NOMO-1 treated with dmso at 0.1 percent for 144 hours (cell line): ENCODE data around the gene ZFYVE16.
A peak's percentile ranks its signal among the peaks of the same experiment; 100 is the strongest.
"Not testable (repeated sequence)": the region's sequence is repeated elsewhere in the genome, so short reads cannot be mapped to it uniquely, and the experiment has no call there.

Experiments
- DNase-seq: peaks from one replicate; lab custom pipeline; 2025; ENCODE audit not compliant: unreplicated experiment; lab: John Stamatoyannopoulos, UW

The ZFYVE16 gene

DNA sequence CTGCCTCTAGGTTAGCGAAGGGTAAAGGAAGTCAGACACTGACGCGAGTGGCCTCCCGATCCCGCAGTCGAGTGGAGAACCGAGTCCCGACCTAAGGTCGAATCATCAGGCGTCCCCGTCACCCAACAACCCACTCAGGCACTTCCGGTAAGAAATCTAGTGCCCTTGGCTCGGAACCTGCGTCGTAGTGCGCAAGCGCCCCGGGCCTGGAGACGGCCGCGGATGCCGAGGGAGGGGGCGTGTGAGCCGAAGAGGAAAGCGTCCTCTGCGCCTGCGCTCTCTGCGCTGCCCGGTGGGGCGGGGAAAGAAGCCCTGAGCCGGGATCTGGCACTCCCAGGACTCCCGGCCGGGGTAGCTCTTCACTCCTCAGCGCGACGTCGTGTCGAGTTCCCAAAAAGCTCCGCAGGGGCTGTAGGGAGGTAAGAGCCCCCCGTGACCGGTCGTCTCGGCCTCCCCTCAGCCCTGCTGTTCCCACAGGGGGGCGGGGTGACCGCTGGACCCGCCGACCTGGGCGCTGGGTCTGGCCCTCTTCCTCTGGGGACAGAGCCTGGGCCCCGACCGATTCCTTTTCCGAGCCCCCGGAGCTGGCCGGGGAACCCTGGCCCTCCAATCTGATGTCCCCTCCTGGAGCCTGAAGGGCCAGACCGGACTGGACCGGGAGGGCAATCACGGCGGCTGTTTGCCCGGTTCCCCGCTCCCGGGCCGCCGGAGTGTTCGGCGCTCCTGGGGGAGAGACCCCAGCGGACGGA lies at the start of gene ZFYVE16:
TSS of gene ZFYVE16 (plus strand) at position 330 of the 749 bp plus-strand sequence. CDS start 26,084 bp downstream, outside the sequence.
- peak; percentile 96 for DNase-seq

GRCh38 chr5:80360914-80361444 lies 46.9 kb upstream of the ZFYVE16 start:
- DNase-seq, result no peak

DNA sequence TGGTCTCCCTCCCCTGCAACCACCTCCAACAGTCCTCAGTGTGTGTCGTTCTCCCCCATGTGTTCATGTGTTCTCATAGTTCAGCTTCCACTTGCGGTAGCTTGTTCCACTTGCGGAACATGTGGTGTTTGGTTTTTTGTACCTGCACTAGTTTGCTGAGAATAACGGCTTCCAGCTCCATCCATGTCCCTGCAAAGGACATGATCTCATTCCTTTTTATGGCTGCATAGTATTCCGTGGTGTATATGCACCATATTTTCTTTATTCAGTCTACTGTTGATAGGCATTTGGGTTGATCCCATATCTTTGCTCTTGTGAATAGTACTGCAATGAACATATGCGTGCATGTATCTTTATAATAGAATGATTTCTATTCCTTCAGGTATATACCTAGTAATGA lies 43.0 kb upstream of the ZFYVE16 start:
- no peak for DNase-seq

- no peak for DNase-seq
These were observed 39.0 kb upstream of the ZFYVE16 start for GRCh38 chr5:80368661-80369480.

DNA sequence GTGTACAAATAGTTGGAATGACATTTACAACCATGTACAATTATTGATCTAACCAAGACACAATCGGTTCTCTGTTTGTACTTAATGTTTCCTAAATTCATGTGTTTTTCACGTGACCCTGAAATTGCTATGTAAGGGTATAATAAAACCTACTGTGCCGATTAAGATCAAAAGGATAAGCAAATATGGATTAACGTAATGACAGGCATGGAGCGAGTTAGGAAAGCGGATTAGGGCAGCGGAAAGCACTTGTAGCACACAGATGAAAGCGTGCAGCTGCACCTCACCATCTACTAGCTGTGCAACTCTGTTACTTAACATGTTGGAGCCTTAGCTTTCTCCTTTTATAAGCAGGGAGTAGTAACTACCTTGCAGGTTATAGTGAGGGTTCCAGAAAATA lies 38.3 kb upstream of the ZFYVE16 start:
- no peak for DNase-seq

DNA sequence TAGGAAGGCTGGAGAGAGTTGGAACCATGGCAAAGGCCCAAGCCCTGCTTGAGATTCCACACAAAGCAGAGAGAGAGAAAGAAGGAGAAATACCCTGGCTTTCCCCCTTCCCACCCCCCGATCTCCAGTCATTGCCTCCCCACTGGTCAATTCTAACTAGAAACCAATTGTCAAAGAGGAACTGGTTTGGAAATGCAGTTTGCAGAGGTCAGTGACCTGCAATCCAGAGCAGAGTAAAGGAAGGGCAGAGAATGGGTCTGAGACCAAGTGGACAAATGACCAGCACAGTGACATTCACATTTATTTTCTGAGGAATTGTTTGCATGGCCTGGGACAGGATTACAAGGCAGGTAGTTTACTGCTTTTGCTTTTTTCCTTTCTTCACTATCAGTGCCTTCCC lies 37.5 kb upstream of the ZFYVE16 start:
- no peak for DNase-seq

GRCh38 chr5:80372780-80373179 lies 35.1 kb upstream of the ZFYVE16 start:
- no peak for DNase-seq

DNA sequence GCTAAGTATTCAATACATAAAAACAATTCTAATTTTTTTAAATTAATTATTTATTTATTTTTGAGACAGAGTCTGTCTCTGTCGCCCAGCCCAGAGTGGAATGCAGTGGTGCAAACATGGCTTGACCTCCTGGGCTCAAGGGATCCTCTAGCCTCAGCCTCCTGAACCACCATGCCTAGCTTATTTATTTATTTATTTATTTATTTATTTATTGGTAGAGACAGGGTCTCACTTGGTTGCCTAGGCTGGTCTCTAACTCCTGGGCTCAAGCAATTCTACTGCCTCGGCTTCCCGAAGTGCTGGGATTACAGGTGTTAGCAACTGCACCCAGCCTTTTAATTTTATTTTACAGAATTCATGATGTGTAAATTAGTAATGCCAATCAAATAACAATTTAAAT lies 33.7 kb upstream of the ZFYVE16 start:
- no peak for DNase-seq

DNA sequence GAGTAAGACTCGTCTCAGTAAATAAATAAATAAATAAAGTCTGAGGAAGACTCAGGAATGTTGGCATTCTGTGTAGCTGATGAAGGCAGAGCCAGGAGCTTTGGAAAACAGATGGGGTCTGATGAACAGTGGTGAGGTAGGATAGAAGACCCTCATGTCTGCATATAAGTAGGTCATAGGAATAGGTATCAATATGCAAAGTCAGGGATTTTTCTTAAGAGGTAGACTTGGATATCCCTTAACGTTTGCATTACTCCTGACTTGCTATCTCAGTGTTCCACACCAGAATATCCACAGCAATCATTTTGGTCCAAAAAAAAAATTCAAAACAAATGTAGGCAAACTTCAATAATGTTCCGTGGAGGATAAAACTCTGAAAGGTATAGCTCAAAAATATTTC lies 31.3 kb upstream of the ZFYVE16 start:
- DNase-seq, result no peak

GRCh38 chr5:80382488-80382887 lies 25.4 kb upstream of the ZFYVE16 start:
- DNase-seq, result no peak

DNA sequence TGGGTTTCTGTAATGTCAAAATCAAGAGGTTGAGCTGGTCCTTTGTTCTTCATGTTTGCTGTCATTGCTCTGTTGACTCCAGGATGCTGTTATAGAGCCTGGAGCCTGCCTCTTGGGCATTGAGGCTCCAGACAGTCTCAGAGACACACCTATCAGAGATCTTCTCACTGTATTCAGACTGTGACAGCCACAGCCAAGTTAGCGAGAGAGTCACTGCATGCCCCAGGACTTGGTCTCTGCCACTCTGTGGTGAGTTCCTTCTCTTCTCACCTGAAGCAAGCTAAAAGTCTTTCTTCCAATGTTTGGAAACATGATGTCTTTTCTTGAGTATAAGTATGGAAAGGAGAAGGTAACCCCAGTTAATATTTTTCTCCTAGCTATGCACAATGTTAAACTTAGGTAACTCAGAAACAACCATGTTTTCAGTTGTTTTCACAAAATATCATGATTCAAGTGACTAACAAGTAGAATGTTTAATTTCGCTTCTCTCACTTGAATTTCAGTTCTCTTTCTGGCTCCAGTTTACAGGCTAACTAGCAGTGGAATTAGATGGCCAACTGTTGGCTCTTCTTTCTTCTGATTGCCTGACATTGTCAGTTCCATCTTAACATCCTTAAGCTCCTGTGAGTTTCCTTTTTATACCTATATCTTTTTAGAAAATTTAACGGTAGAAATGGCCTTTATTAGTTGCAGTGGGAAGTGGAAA lies 20.6 kb upstream of the ZFYVE16 start:
- no peak for DNase-seq

- no peak for DNase-seq
These were observed 18.3 kb upstream of the ZFYVE16 start for GRCh38 chr5:80389580-80389979.

- DNase-seq, result not testable (repeated sequence)
These were observed 17.5 kb upstream of the ZFYVE16 start for GRCh38 chr5:80390413-80390812.

GRCh38 chr5:80391267-80391666 lies 16.6 kb upstream of the ZFYVE16 start:
- not testable (repeated sequence) for DNase-seq

DNA sequence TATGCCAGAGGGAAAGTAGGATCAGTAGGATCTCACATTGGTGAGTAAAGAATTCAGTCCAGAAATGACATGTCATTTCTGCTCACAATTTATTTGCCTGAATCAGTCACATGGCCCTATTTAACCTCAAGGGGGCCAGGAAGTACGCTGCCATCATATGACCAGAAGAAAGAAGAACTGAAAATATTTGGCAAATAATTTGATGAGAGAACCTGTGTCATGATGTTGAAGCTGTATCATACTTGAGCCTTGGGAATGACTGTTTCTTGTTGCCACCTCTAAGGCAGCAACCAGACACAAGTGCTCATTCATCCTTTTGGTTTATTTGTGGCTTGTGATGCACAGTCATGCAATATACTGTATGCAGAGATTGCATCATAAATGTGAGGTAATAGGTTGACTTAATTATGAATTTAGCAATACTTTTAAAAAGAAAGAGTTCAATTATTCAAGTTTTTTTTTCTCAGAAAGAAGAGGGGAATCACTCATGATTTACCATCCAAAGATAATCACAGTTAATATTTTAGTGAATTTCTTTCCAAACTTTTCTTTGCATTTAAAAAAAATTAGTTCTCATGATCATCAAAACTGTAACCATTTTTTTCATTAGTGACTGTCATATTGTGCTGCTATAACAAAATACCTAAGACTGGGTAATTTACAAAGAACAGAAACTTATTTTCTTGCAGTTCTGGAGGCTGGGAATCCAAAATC lies 8.2 kb upstream of the ZFYVE16 start:
- peak; percentile 71 for DNase-seq

DNA sequence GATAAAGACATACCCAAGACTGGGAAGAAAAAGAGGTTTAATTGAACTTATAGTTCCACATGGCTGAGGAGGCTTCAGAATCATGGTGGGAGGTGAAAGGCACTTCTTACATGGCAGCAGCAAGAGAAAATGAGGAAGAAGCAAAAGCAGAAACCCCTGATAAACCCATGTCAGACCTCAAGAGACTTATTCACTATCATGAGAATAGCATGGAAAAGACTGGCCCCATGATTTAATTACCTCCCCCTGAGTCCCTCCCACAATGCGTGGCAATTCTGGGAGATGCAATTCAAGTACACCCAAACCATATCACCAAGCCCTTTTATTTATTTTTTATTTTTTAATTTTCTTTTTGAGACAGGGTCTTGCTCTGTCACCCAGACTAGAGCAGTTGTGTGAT lies 7.5 kb upstream of the ZFYVE16 start:
- not testable (repeated sequence) for DNase-seq

- no peak for DNase-seq
These were observed 4.1 kb upstream of the ZFYVE16 start for GRCh38 chr5:80403782-80404181.

- no peak for DNase-seq
These were observed 707 bp upstream of the ZFYVE16 start for GRCh38 chr5:80406980-80407734.

DNA sequence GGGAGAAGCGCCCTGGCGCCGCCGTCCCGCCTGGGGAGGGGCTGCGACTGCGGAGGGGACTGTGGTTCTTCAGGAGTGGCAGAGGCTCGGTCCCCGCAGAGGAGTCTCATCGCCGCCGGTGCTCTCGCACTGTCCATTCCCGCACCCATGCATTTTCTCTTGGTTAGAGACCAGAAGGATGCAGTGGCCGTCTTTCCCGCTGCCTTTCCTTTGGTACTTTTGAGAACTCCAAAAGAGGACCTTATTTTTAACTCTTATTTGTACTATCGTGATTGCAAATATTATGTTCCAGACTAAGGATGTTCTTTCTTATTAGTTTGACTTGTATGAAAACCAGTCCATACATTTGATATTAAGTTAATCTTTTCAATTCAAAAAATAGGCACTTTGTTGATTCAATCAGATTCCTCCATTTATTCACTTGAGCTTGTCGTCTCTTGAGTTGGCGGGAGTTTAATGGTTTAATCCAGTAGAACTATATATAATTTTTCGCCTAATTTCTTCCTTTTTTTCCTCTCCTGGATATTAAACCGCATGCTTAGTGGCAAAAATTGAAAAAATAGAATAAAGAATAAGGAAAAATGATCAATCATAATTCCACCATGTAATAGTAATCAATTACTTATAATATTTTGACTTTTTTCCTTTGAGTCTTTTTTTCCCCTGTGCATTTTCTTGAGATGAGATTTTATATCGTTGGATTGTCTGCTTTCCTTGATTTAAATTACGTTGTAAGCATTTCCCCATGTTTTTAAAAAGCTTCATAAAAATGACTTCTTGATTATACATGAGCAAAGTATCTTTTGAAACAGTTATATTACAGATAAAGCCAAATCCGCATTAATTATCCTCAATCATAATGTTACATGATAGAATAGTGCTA lies 861 bp downstream of the ZFYVE16 start:
- peak; percentile 27 for DNase-seq
